WTC11 (cell line): ENCODE results near the gene SERPINE1. TPM values are rescaled to one million over a fixed set of nuclear protein-coding genes. Genes with fewer than 3 reads are reported as not detected.

ENCODE experiments used
- ATAC-seq: fragments of 200-7000 bp; cut with Tn5 transposase; 2 replicates; pipeline ENCODE4 v1.10.0; 2021; ENCODE audit warnings: mild to moderate bottlenecking, moderate library complexity
- CTCF ChIA-PET: fragments of 300-600 bp; sonication (Branson Sonifier 250); formaldehyde crosslinking; loops from one replicate; lab custom pipeline; 2021; ENCODE audit warnings: antibody characterized with exemption; lab: Charles Lee
- POLR2A ChIA-PET: fragments of 350-600 bp; sonication (Branson Sonifier 250); formaldehyde crosslinking; loops from one replicate; lab custom pipeline; 2021; ENCODE audit warnings: antibody characterized with exemption; lab: Charles Lee
- DNase-seq: peaks from one replicate; pipeline ENCODE4 v3.0.0; 2021; ENCODE audit warnings: low spot score
- H3K27ac Mint-ChIP-seq: 2 replicates; pipeline ENCODE4 v1.8.0; 2021; ENCODE audit warnings: mixed read lengths
- H3K27me3 Mint-ChIP-seq: 2 replicates; pipeline ENCODE4 v1.8.0; 2021; ENCODE audit warnings: low read depth, mild to moderate bottlenecking, moderate library complexity, mixed read lengths
- H3K36me3 Mint-ChIP-seq: 2 replicates; pipeline ENCODE4 v1.8.0; 2021; ENCODE audit warnings: mixed read lengths
- H3K4me1 Mint-ChIP-seq: 2 replicates; pipeline ENCODE4 v1.8.0; 2022; ENCODE audit warnings: mixed read lengths
- H3K4me3 Mint-ChIP-seq: 2 replicates; pipeline ENCODE4 v1.8.0; 2021; ENCODE audit warnings: mild to moderate bottlenecking, moderate library complexity, mixed read lengths
- H3K9me3 Mint-ChIP-seq: 2 replicates; pipeline ENCODE4 v1.8.0; 2021; ENCODE audit warnings: mixed read lengths
- ARID4B ChIP-seq: sonication (generic); formaldehyde crosslinking; IDR thresholded peaks from 2 replicates; pipeline ENCODE4 v1.8.0; 2023; ENCODE audit warnings: missing genetic modification reagents, mild to moderate bottlenecking, borderline replicate concordance
- CREM ChIP-seq: sonication (generic); formaldehyde crosslinking; IDR thresholded peaks from 2 replicates; pipeline ENCODE4 v1.8.1; 2022; ENCODE audit warnings: mild to moderate bottlenecking, missing genetic modification reagents, moderate library complexity
- NR2C2 ChIP-seq: sonication (generic); formaldehyde crosslinking; IDR thresholded peaks from 2 replicates; pipeline ENCODE4 v1.8.0; 2022; ENCODE audit warnings: mild to moderate bottlenecking, missing genetic modification reagents
- SMAD3 ChIP-seq: sonication (generic); formaldehyde crosslinking; IDR thresholded peaks from 2 replicates; pipeline ENCODE4 v1.8.0; 2022; ENCODE audit warnings: missing genetic modification reagents, mild to moderate bottlenecking, borderline replicate concordance
- USF1 ChIP-seq: sonication (generic); formaldehyde crosslinking; IDR thresholded peaks from 2 replicates; pipeline ENCODE4 v1.8.0; 2022; ENCODE audit warnings: mild to moderate bottlenecking, missing genetic modification reagents
- ZBTB21 ChIP-seq: sonication (generic); formaldehyde crosslinking; IDR thresholded peaks from 2 replicates; pipeline ENCODE4 v1.8.1; 2023; ENCODE audit warnings: mild to moderate bottlenecking, missing genetic modification reagents, borderline replicate concordance
- total RNA-seq: library from RNA; stranded (reverse); gene quantifications from 3 replicates; pipeline ENCODE4 v1.2.3, GENCODE V29; 2021
- TF ChIP-seq, protein P1 (sequence below): sonication (generic); formaldehyde crosslinking; IDR thresholded peaks from 2 replicates; pipeline ENCODE4 v1.8.0; 2023; ENCODE audit warnings: mild to moderate bottlenecking, missing genetic modification reagents
- TF ChIP-seq, protein P2 (sequence below): sonication (generic); formaldehyde crosslinking; IDR thresholded peaks from 2 replicates; pipeline ENCODE4 v1.8.1; 2023; ENCODE audit warnings: mild to moderate bottlenecking, moderate library complexity, missing genetic modification reagents
- TF ChIP-seq, protein P3 (sequence below): sonication (generic); formaldehyde crosslinking; conservative IDR thresholded peaks from 2 replicates; pipeline ENCODE4 v1.8.1; 2023; ENCODE audit warnings: mild to moderate bottlenecking, low read depth, missing genetic modification reagents, moderate library complexity
- TF ChIP-seq, protein P4 (sequence below): fragments of 250-450 bp; sonication (Bioruptor Pico); IDR thresholded peaks from 2 replicates; pipeline ENCODE4 v1.9.0; 2021; ENCODE audit warnings: mild to moderate bottlenecking, borderline replicate concordance
- TF ChIP-seq, protein P5 (sequence below): fragments of 200-600 bp; IDR thresholded peaks from 2 replicates; pipeline ENCODE4 v1.8.0; 2022; ENCODE audit warnings: antibody characterized with exemption

SERPINE1 gene
- total RNA-seq, 1 experiment from 2014 or later = 2.6 TPM

- TF ChIP-seq USF1 (peak; percentile 70; the same call in 1 of the 2 replicates), ARID4B (CRISPR knock-in tag) (no peak; the same call in 1 of the 2 replicates), CREM (CRISPR knock-in tag) (no peak)
- TF ChIP-seq, protein P1, sequence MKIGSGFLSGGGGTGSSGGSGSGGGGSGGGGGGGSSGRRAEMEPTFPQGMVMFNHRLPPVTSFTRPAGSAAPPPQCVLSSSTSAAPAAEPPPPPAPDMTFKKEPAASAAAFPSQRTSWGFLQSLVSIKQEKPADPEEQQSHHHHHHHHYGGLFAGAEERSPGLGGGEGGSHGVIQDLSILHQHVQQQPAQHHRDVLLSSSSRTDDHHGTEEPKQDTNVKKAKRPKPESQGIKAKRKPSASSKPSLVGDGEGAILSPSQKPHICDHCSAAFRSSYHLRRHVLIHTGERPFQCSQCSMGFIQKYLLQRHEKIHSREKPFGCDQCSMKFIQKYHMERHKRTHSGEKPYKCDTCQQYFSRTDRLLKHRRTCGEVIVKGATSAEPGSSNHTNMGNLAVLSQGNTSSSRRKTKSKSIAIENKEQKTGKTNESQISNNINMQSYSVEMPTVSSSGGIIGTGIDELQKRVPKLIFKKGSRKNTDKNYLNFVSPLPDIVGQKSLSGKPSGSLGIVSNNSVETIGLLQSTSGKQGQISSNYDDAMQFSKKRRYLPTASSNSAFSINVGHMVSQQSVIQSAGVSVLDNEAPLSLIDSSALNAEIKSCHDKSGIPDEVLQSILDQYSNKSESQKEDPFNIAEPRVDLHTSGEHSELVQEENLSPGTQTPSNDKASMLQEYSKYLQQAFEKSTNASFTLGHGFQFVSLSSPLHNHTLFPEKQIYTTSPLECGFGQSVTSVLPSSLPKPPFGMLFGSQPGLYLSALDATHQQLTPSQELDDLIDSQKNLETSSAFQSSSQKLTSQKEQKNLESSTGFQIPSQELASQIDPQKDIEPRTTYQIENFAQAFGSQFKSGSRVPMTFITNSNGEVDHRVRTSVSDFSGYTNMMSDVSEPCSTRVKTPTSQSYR (CRISPR knock-in tag) = peak; percentile 91
- TF ChIP-seq, protein P2, sequence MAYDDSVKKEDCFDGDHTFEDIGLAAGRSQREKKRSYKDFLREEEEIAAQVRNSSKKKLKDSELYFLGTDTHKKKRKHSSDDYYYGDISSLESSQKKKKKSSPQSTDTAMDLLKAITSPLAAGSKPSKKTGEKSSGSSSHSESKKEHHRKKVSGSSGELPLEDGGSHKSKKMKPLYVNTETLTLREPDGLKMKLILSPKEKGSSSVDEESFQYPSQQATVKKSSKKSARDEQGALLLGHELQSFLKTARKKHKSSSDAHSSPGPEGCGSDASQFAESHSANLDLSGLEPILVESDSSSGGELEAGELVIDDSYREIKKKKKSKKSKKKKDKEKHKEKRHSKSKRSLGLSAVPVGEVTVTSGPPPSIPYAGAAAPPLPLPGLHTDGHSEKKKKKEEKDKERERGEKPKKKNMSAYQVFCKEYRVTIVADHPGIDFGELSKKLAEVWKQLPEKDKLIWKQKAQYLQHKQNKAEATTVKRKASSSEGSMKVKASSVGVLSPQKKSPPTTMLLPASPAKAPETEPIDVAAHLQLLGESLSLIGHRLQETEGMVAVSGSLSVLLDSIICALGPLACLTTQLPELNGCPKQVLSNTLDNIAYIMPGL (CRISPR knock-in tag) = no peak
- TF ChIP-seq, all 79 proteins: peak for 4
Observed at GRCh38 chr7:101166909-101167644, 40.2 kb downstream of the SERPINE1 start (continued).

GRCh38 chr7:101167645-101168411 lies 40.9 kb downstream of the SERPINE1 start:
- Mint-ChIP-seq H3K27me3 (peaks cover 88% of the 10 kb centered on the region), H3K36me3 (no peaks in the 10 kb centered on the region), H3K4me1 (peaks cover 64% of the 10 kb centered on the region), H3K27ac (no peak overlapping the region), H3K9me3 (no peaks in the 10 kb centered on the region), H3K4me3 (peak overlapping the region; percentile 81)
- CTCF ChIA-PET = interaction anchor here (0.6 to 9.0 kb wide), 14 partner anchors 11 to 1227 kb away, joined by 3 to 103 read pairs (median 4); partner anchors contain the start of genes ACHE and ZNHIT1
- ATAC-seq = no peak
- POLR2A ChIA-PET = interaction anchor here (1.2 kb wide), 1 partner anchor 67 kb away, joined by 4 read pairs; no protein-coding TSS in a partner anchor
- no peak for DNase-seq
- TF ChIP-seq, protein P3, sequence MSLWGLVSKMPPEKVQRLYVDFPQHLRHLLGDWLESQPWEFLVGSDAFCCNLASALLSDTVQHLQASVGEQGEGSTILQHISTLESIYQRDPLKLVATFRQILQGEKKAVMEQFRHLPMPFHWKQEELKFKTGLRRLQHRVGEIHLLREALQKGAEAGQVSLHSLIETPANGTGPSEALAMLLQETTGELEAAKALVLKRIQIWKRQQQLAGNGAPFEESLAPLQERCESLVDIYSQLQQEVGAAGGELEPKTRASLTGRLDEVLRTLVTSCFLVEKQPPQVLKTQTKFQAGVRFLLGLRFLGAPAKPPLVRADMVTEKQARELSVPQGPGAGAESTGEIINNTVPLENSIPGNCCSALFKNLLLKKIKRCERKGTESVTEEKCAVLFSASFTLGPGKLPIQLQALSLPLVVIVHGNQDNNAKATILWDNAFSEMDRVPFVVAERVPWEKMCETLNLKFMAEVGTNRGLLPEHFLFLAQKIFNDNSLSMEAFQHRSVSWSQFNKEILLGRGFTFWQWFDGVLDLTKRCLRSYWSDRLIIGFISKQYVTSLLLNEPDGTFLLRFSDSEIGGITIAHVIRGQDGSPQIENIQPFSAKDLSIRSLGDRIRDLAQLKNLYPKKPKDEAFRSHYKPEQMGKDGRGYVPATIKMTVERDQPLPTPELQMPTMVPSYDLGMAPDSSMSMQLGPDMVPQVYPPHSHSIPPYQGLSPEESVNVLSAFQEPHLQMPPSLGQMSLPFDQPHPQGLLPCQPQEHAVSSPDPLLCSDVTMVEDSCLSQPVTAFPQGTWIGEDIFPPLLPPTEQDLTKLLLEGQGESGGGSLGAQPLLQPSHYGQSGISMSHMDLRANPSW = no peak
- no peak for TF ChIP-seq ZBTB21 (CRISPR knock-in tag)
- TF ChIP-seq, protein P4, sequence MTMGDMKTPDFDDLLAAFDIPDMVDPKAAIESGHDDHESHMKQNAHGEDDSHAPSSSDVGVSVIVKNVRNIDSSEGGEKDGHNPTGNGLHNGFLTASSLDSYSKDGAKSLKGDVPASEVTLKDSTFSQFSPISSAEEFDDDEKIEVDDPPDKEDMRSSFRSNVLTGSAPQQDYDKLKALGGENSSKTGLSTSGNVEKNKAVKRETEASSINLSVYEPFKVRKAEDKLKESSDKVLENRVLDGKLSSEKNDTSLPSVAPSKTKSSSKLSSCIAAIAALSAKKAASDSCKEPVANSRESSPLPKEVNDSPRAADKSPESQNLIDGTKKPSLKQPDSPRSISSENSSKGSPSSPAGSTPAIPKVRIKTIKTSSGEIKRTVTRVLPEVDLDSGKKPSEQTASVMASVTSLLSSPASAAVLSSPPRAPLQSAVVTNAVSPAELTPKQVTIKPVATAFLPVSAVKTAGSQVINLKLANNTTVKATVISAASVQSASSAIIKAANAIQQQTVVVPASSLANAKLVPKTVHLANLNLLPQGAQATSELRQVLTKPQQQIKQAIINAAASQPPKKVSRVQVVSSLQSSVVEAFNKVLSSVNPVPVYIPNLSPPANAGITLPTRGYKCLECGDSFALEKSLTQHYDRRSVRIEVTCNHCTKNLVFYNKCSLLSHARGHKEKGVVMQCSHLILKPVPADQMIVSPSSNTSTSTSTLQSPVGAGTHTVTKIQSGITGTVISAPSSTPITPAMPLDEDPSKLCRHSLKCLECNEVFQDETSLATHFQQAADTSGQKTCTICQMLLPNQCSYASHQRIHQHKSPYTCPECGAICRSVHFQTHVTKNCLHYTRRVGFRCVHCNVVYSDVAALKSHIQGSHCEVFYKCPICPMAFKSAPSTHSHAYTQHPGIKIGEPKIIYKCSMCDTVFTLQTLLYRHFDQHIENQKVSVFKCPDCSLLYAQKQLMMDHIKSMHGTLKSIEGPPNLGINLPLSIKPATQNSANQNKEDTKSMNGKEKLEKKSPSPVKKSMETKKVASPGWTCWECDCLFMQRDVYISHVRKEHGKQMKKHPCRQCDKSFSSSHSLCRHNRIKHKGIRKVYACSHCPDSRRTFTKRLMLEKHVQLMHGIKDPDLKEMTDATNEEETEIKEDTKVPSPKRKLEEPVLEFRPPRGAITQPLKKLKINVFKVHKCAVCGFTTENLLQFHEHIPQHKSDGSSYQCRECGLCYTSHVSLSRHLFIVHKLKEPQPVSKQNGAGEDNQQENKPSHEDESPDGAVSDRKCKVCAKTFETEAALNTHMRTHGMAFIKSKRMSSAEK (CRISPR knock-in tag) = no peak
- TF ChIP-seq, protein P5, sequence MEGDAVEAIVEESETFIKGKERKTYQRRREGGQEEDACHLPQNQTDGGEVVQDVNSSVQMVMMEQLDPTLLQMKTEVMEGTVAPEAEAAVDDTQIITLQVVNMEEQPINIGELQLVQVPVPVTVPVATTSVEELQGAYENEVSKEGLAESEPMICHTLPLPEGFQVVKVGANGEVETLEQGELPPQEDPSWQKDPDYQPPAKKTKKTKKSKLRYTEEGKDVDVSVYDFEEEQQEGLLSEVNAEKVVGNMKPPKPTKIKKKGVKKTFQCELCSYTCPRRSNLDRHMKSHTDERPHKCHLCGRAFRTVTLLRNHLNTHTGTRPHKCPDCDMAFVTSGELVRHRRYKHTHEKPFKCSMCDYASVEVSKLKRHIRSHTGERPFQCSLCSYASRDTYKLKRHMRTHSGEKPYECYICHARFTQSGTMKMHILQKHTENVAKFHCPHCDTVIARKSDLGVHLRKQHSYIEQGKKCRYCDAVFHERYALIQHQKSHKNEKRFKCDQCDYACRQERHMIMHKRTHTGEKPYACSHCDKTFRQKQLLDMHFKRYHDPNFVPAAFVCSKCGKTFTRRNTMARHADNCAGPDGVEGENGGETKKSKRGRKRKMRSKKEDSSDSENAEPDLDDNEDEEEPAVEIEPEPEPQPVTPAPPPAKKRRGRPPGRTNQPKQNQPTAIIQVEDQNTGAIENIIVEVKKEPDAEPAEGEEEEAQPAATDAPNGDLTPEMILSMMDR = no peak
- TF ChIP-seq SMAD3 (CRISPR knock-in tag) = no peak
- TF ChIP-seq NR2C2 (CRISPR knock-in tag) = no peak
- TF ChIP-seq USF1 = no peak
